IMR-90 (cell line): Measurements from ENCODE around the gene RPN2.

ENCODE experiments used
- POLR2A ChIP-seq: IDR thresholded peaks from 2 replicates; pipeline ENCODE4 v1.6.1; 2012; ENCODE audit warnings: mild to moderate bottlenecking, low read depth, low read length
- TF ChIP-seq, protein P1 (sequence below): conservative IDR thresholded peaks from 2 replicates; pipeline ENCODE4 v1.5.1; 2012; ENCODE audit warnings: mild to moderate bottlenecking, low read depth, low read length, improper control_type of control experiment

DNA sequence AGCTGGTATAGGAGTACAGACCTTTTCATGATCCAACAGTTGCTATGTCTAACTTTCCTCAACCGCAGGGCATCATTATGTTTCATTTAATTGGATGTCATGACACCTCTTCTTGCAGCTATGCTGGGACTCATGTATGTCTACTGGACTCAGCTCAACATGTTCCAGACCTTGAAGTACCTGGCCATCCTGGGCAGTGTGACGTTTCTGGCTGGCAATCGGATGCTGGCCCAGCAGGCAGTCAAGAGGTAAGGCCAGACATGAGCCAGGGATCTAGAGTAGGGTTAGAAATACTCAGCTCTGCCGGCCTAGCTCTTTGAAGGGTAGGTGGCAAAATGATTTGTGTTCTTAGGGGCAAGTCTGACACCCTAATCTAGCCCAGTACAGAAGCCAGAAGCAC lies 57.3 kb downstream of the RPN2 start:
- no peak for TF ChIP-seq POLR2A
- TF ChIP-seq, protein P1, sequence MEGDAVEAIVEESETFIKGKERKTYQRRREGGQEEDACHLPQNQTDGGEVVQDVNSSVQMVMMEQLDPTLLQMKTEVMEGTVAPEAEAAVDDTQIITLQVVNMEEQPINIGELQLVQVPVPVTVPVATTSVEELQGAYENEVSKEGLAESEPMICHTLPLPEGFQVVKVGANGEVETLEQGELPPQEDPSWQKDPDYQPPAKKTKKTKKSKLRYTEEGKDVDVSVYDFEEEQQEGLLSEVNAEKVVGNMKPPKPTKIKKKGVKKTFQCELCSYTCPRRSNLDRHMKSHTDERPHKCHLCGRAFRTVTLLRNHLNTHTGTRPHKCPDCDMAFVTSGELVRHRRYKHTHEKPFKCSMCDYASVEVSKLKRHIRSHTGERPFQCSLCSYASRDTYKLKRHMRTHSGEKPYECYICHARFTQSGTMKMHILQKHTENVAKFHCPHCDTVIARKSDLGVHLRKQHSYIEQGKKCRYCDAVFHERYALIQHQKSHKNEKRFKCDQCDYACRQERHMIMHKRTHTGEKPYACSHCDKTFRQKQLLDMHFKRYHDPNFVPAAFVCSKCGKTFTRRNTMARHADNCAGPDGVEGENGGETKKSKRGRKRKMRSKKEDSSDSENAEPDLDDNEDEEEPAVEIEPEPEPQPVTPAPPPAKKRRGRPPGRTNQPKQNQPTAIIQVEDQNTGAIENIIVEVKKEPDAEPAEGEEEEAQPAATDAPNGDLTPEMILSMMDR, result no peak
